Prostate gland (tissue), 2 donors: ENCODE measurements around the gene CALML3. TPM values are rescaled to one million over a fixed set of nuclear protein-coding genes. Genes with fewer than 3 reads are reported as not detected.

Source experiments
- DNase-seq: peaks from one replicate; pipeline ENCODE4 v3.0.0-alpha.2; 2019; ENCODE audit warnings: low spot score
- H3K27ac ChIP-seq, 2 donors: fragments of 200-600 bp; sonication (generic); 2 replicates each; pipeline ENCODE4 v1.5.1; 2017 to 2019
- H3K27me3 ChIP-seq: fragments of 200-600 bp; sonication (generic); replicated peaks from 2 replicates; pipeline ENCODE4 v1.5.1; 2019; ENCODE audit not compliant: insufficient read depth
- H3K36me3 ChIP-seq, 2 donors: fragments of 200-600 bp; sonication (generic); 1 replicate in 1 of 2; 2 replicates in 1 of 2; pipeline versions ENCODE4 v1.5.1 to v1.8.1; 2017 to 2019
- H3K4me1 ChIP-seq: fragments of 200-600 bp; sonication (generic); replicated peaks from 2 replicates; pipeline ENCODE4 v1.5.1; 2019
- H3K4me3 ChIP-seq, 2 donors: fragments of 200-600 bp; sonication (generic); 2 replicates each; pipeline ENCODE4 v1.5.1; 2017 to 2019
- H3K9me3 ChIP-seq: fragments of 200-600 bp; sonication (generic); 2 replicates; pipeline ENCODE4 v1.5.1; 2017
- CTCF ChIP-seq, 4 experiments: fragments of 200-600 bp in 2 of 4; fragments of 450-650 bp in 2 of 4; sonication (generic) in 2 of 4; IDR thresholded peaks; 1 replicate in 3 of 4; 2 replicates in 1 of 4; pipeline ENCODE4 v1.5.1; 2016 to 2019; ENCODE audit warnings: antibody characterized with exemption in 4 of 4, mild to moderate bottlenecking in 2 of 4, moderate library complexity in 2 of 4
- POLR2A ChIP-seq: fragments of 450-650 bp; IDR thresholded peaks from one replicate; pipeline ENCODE4 v1.6.1; 2016; ENCODE audit warnings: antibody characterized with exemption, mild to moderate bottlenecking
- POLR2AphosphoS5 ChIP-seq: sonication (generic); formaldehyde crosslinking; IDR thresholded peaks from one replicate; pipeline ENCODE4 v1.6.1; 2017; ENCODE audit warnings: antibody characterized with exemption
- WGBS: methylation state at CpG from one replicate; pipeline ENCODE4 v1.1.5; 2018; 5-methylcytosine and 5-hydroxymethylcytosine counted together
- intact Hi-C: fragments of 100-400 bp; cut with DNase I; formaldehyde crosslinking; loops from one replicate; pipeline ENCODE4 v1.14.2; 2022
- total RNA-seq, 2 donors: library from RNA; depleted of rRNA; stranded (reverse); fragments of >200 nt; gene quantifications; one replicate each; pipeline ENCODE4 v1.1.0, GENCODE V29; 2016

Gene CALML3
- total RNA-seq, 2 donors from 2014 or later: 1.6 to 8.0 TPM

DNA sequence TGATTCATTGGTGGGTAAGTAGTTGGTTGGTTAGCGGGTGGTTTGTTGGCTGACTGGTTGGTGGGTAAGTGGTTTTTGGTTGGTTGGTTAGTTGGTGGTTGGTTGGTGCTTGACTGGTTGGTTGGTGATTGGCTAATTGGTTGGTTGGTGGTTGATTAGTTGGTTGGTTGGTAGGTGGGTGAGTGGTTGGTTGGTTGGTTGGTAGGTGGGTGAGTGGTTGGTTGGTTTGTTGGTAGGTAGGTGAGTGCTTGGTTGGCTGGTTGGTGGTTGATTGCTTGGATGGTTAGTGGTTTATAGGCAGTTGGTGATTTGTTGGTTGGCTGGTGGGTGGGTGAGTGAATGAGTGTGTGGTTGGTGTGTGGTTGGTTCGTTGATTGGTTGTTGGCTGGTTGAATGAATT lies 44.2 kb downstream of the CALML3 start:
- DNase-seq: no peak
- Histone ChIP-seq H3K4me3 (no peak overlapping the region), H3K36me3 (no peaks in the 10 kb centered on the region), H3K4me1 (peaks cover 2% of the 10 kb centered on the region), H3K27me3 (no peaks in the 10 kb centered on the region), H3K27ac (no peak overlapping the region), H3K9me3 (no peaks in the 10 kb centered on the region)
- intact Hi-C loops: no loop called here
- no peak for TF ChIP-seq POLR2AphosphoS5
- no peak for TF ChIP-seq CTCF (IDR thresholded peaks at IDR 0.05)
- no peak for TF ChIP-seq POLR2A
- WGBS: 94% methylated on average over 2 of the region's 2 CpGs

DNA sequence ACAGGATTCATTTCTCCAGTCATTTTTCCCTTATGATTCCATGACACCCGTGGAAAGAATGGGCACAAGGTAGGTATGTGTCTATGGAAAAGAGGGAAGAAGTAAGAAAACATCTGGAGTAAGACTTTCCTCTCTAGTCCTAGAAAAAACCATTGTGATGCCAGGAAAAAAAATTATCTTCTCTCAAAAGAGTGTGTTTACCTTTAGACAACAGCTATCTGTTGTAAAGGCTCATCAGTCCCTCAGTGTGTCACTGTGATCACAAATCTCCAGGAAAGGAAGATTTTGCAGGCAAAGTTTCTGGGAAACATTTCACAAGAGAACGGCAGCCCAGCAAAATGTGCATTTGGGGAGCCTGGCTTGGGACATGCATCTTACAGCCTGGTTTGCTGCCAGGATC lies 44.8 kb downstream of the CALML3 start:
- no peak overlapping the region for H3K27ac ChIP-seq
- DNase-seq: no peak
- H3K36me3 ChIP-seq: no peaks in the 10 kb centered on the region
- no peak overlapping the region for H3K4me3 ChIP-seq
- WGBS: 90% methylated on average over 2 of the region's 2 CpGs
- H3K27me3 ChIP-seq: no peaks in the 10 kb centered on the region
- H3K9me3 ChIP-seq: no peaks in the 10 kb centered on the region
- intact Hi-C loops: no loop called here
- TF ChIP-seq CTCF (IDR thresholded peaks at IDR 0.05) (no peak), POLR2A (no peak), POLR2AphosphoS5 (no peak)
- H3K4me1 ChIP-seq: peaks cover 2% of the 10 kb centered on the region

DNA sequence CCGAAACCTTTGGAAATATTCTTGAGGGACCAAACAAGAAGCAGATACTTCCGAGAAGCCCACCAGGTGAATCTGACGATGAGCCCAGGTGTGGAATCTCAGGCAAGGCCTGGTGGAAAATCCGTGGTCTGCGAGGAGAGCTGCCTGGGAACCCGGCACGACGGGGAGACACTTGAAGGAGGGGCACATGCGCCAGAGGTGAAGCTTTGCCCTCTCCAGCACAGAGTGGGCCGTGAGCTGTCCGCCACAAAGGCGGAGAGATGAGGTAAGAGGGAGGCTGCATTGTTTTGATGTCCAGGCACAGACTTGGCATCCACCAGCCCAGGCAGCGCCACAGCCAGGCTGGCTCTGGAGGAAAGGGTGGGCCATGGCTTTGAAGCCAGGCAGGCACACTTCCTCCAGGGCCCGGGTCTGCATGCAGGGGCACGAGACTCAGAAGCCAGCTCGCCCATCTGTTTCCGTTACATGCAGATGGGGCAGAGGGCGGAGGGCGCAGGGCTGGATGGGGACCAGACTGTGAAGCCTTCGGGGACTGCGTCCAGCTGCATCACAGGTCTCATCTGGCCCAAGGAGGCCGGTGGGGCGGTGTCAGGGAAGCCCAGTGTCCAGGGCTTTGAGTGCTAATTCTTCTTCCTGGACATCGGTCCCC lies 45.4 kb downstream of the CALML3 start:
- no peak for DNase-seq
- 83% methylated on average over 24 of the region's 24 CpGs for WGBS

DNA sequence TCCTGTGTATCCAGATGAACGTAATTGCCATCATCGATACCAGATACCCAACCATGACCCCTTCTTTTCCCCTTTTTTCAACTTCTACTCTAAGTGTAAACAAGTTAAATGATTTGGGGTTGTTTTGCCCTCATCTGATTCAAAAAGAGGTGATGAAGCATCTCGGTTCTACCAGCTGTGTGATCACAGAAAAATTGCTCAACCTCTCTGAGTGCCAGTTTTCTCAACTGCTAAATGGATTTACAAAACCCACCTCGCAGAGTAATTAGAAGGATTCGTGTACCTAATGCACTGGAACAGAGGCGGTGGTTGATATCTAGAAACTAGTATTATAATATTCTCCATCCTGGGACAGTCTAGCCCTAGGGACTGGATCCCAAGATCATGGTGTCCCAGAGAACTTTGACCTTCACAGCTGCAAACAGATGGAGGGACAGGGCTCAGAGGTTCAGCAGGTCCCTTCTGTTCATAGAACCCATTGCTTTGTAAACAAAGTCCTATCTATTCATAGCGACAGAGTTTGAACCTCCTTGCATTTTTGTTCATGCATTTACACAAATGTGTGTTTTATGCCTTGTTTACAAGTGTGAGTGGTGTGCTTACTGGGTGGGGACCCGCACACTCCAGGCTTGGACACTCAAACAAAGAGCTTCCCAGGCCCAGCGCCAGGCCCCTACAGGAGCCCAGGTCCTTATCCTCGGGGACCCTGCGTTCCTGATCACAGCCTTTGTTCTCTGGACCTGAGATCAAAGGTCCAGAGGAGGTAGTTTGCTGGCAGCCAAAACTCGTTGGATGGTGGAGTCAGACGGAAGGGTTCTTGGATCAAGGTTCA lies 46.4 kb downstream of the CALML3 start:
- Histone ChIP-seq H3K9me3 (no peaks in the 10 kb centered on the region), H3K36me3 (no peaks in the 10 kb centered on the region), H3K27me3 (no peaks in the 10 kb centered on the region), H3K4me3 (no peak overlapping the region), H3K27ac (no peak overlapping the region), H3K4me1 (peaks cover 2% of the 10 kb centered on the region)
- no peak for DNase-seq
- WGBS: 86% methylated on average over 13 of the region's 13 CpGs
- TF ChIP-seq POLR2AphosphoS5: no peak
- TF ChIP-seq CTCF (IDR thresholded peaks at IDR 0.05): no peak
- TF ChIP-seq POLR2A: no peak
- intact Hi-C loops: loop anchor here (5.0 kb wide), 1 partner anchor 46 kb away; no protein-coding TSS in a partner anchor

More for the DNA sequence above, 45.4 kb downstream of the CALML3 start:
- intact Hi-C loops: loop anchor here (5.0 kb wide), 1 partner anchor 47 kb away; no protein-coding TSS in a partner anchor
- TF ChIP-seq POLR2AphosphoS5: no peak
- no peak for TF ChIP-seq POLR2A
- TF ChIP-seq CTCF (IDR thresholded peaks at IDR 0.05): no peak
- no peaks in the 10 kb centered on the region for H3K27me3 ChIP-seq
- H3K4me3 ChIP-seq: no peak overlapping the region
- no peak overlapping the region for H3K27ac ChIP-seq
- H3K36me3 ChIP-seq: no peaks in the 10 kb centered on the region
- H3K4me1 ChIP-seq: peaks cover 2% of the 10 kb centered on the region
- no peaks in the 10 kb centered on the region for H3K9me3 ChIP-seq
